ENCODE data around the gene JAKMIP1. TPM values are rescaled to one million over a fixed set of nuclear protein-coding genes. Genes with fewer than 3 reads are reported as not detected.

JAKMIP1 gene
- total RNA-seq, 1 experiment from 2014 or later, result not detected

DNA sequence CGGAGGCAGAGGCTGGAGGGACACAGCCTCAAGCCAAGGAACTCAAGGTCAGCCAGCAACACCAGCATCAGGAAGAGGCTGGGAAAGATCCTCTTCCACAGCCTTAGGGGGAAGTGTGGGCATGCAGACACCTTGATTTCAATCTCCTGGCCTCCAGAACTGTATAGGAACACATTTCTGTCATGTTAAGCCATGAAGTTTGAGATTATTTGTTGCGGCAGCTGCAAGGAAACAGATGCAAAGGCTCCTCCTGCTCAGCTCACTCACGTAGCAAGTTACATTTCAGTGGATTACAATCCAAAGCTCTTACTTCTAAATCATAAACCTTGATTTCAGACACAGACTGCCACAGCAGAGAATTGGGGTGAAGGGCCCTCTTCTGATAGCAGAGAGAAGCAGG is 113.5 kb downstream of the JAKMIP1 start:
- BruUV-seq (replicated peaks), result no TSS peak
- no peaks in the 10 kb centered on the region for H3K9me3 ChIP-seq (ENCODE audit: insufficient read depth, low read depth)
- CTCF ChIA-PET, result interaction anchor here (0.7 kb wide), 1 partner anchor 13 kb away, joined by 3 read pairs; no protein-coding TSS in a partner anchor

DNA sequence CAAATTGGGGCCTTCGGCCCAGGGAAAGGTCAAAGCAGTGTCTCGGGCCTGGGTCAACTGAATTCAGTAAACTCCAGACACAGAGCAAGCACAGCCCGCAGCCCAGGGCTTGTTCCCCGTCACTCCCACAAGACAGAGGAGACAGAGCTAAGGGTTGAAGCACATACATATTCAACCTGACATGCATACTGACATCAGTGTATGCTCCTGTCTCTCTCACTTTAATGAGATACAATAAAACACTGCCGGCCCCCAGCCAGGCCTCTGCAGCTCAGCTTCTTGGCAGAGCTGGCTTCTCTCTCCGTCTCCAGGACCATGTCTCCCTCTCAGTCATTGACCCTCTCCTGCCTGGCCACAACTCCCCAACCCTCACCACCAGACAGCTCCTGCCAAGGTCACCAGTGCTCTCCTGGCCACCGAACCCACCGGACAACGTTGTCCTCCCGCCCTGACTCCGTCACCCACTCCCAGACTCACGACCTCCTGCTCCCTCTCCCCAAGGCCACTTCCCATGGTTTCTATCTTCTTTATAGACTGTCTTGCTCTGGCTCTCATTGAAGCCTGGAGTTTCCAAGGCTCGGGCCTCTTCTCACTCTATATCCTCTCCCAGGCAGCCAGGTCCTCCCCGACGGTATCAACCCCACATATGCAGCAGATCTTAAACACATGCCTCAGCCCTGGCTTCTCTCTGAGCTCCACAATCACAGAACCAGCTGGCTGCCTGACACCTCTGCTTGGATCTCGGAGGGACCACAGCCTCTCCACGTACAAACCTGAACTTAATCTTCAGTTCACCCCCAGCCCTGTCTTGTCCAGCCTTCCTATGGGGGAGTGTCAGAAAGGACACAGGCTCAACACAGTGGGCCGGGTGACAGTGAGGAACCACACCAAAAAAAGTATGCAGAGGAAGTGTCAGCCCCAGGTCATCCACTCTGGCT is 114.4 kb downstream of the JAKMIP1 start:
- intact Hi-C loops (cut with micrococcal nuclease; ENCODE audit: unreplicated experiment), result no loop called here
- ChIA-PET CTCF (no interaction called here), POLR2A (ENCODE audit: unreplicated experiment) (no interaction called here)
- H3K4me3 ChIP-seq, result no peak overlapping the region
- DNase-seq, result no peak
- no peaks in the 10 kb centered on the region for H3K9me2 ChIP-seq (ENCODE audit: insufficient read depth)
- H3K9me3 ChIP-seq (ENCODE audit: insufficient read depth, low read depth), result no peaks in the 10 kb centered on the region
- H3K36me3 ChIP-seq (ENCODE audit: low read depth), result no peaks in the 10 kb centered on the region
- H3K27ac ChIP-seq, result no peak overlapping the region
- no peak overlapping the region for H2AFZ ChIP-seq
- no peaks in the 10 kb centered on the region for H3F3A ChIP-seq (ENCODE audit: insufficient read depth, low read depth)
- no peaks in the 10 kb centered on the region for H3K79me2 ChIP-seq (ENCODE audit: low read depth)
- TF ChIP-seq EZH2 (IDR thresholded peaks at IDR 0.05; ENCODE audit: low read depth), result no peak
- TF ChIP-seq, protein P1, sequence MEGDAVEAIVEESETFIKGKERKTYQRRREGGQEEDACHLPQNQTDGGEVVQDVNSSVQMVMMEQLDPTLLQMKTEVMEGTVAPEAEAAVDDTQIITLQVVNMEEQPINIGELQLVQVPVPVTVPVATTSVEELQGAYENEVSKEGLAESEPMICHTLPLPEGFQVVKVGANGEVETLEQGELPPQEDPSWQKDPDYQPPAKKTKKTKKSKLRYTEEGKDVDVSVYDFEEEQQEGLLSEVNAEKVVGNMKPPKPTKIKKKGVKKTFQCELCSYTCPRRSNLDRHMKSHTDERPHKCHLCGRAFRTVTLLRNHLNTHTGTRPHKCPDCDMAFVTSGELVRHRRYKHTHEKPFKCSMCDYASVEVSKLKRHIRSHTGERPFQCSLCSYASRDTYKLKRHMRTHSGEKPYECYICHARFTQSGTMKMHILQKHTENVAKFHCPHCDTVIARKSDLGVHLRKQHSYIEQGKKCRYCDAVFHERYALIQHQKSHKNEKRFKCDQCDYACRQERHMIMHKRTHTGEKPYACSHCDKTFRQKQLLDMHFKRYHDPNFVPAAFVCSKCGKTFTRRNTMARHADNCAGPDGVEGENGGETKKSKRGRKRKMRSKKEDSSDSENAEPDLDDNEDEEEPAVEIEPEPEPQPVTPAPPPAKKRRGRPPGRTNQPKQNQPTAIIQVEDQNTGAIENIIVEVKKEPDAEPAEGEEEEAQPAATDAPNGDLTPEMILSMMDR (conservative IDR thresholded peaks at IDR 0.05), result no peak
- no peaks in the 10 kb centered on the region for H4K20me1 ChIP-seq (ENCODE audit: insufficient read depth)
- no peak overlapping the region for H3K4me2 ChIP-seq
- H3K27me3 ChIP-seq (ENCODE audit: insufficient read depth, low read depth), result peaks cover 59% of the 10 kb centered on the region
- H3K4me1 ChIP-seq (replicated peaks; ENCODE audit: insufficient read depth), result no peaks in the 10 kb centered on the region
- no TSS peak for BruUV-seq (replicated peaks)

More for the DNA sequence above, 113.5 kb downstream of the JAKMIP1 start:
- no peak for TF ChIP-seq EZH2 (IDR thresholded peaks at IDR 0.05; ENCODE audit: low read depth)
- TF ChIP-seq, protein P1 (conservative IDR thresholded peaks at IDR 0.05), result no peak
- Histone ChIP-seq H4K20me1 (ENCODE audit: insufficient read depth) (no peaks in the 10 kb centered on the region), H3K4me3 (no peak overlapping the region), H3K4me1 (replicated peaks; ENCODE audit: insufficient read depth) (no peaks in the 10 kb centered on the region), H3K9me2 (ENCODE audit: insufficient read depth) (no peaks in the 10 kb centered on the region), H2AFZ (no peak overlapping the region), H3F3A (ENCODE audit: insufficient read depth, low read depth) (no peaks in the 10 kb centered on the region), H3K4me2 (no peak overlapping the region), H3K27me3 (ENCODE audit: insufficient read depth, low read depth) (peaks cover 58% of the 10 kb centered on the region), H3K27ac (no peak overlapping the region), H3K79me2 (ENCODE audit: low read depth) (no peaks in the 10 kb centered on the region), H3K36me3 (ENCODE audit: low read depth) (no peaks in the 10 kb centered on the region)
- POLR2A ChIA-PET (ENCODE audit: unreplicated experiment), result no interaction called here
- intact Hi-C loops (cut with micrococcal nuclease; ENCODE audit: unreplicated experiment), result loop anchor here (1.0 kb wide), 2 partner anchors 55 to 89 kb away; no protein-coding TSS in a partner anchor
- no peak for DNase-seq

- no peak overlapping the region for H3K27ac ChIP-seq
- TF ChIP-seq EZH2 (IDR thresholded peaks at IDR 0.05; ENCODE audit: low read depth), result no peak
- TF ChIP-seq, protein P1 (conservative IDR thresholded peaks at IDR 0.05), result no peak
- no peaks in the 10 kb centered on the region for H3K36me3 ChIP-seq (ENCODE audit: low read depth)
- H3K79me2 ChIP-seq (ENCODE audit: low read depth), result no peaks in the 10 kb centered on the region
- no peak overlapping the region for H2AFZ ChIP-seq
- H3K4me3 ChIP-seq, result no peak overlapping the region
- ChIA-PET CTCF (interaction anchor here (0.7 kb wide), 1 partner anchor 85 kb away, joined by 10 read pairs; no protein-coding TSS in a partner anchor), POLR2A (ENCODE audit: unreplicated experiment) (no interaction called here)
- no TSS peak for BruUV-seq (replicated peaks)
- H3K9me3 ChIP-seq (ENCODE audit: insufficient read depth, low read depth), result no peaks in the 10 kb centered on the region
- DNase-seq, result no peak
- no peak overlapping the region for H3K4me2 ChIP-seq
- peaks cover 57% of the 10 kb centered on the region for H3K27me3 ChIP-seq (ENCODE audit: insufficient read depth, low read depth)
- no peaks in the 10 kb centered on the region for H3F3A ChIP-seq (ENCODE audit: insufficient read depth, low read depth)
- H3K9me2 ChIP-seq (ENCODE audit: insufficient read depth), result no peaks in the 10 kb centered on the region
- no peaks in the 10 kb centered on the region for H4K20me1 ChIP-seq (ENCODE audit: insufficient read depth)
- H3K4me1 ChIP-seq (replicated peaks; ENCODE audit: insufficient read depth), result no peaks in the 10 kb centered on the region
- intact Hi-C loops (cut with micrococcal nuclease; ENCODE audit: unreplicated experiment), result no loop called here
Observed at GRCh38 chr4:6085028-6085690, 115.2 kb downstream of the JAKMIP1 start.

Measured in PC-9 (cell line).